NCI-H2196 (cell line): ENCODE measurements around the gene GPR161.
A peak's percentile ranks its signal among the peaks of the same experiment; 100 is the strongest.

ENCODE experiments used
- DNase-seq: peaks from one replicate; lab custom pipeline; 2025; ENCODE audit not compliant: unreplicated experiment; lab: John Stamatoyannopoulos, UW

Gene GPR161

DNA sequence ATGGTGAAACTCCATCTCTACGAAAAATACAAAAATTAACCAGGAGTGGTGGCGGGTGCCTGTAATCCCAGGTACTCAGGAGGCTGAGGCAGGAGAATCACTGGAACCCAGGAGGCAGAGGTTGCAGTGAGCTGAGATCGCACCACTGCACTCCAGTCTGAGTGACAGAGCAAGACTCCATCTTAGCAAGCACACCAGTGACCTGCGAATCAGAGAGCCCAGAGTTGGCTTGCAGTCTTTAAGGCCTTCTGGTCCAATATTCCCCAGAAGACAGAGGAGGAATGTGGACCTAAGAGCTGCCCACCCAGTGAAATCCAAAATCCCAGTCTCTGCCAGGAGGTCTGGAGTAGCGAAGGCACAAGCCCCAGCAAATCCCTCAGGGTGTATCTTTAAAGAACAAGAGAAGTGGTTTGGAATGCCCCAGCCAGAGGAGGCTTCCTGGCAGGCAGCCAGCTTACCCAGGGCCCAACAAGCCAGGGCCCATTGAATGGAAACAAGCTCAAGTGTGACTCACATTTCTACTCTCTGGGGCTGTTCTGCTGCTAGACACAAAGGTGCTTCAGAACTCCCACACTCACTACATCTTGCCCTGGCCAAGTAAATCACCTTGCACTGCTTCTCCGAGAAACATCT lies 23.9 kb downstream of the GPR161 start:
- DNase-seq, result peak; percentile 86

DNA sequence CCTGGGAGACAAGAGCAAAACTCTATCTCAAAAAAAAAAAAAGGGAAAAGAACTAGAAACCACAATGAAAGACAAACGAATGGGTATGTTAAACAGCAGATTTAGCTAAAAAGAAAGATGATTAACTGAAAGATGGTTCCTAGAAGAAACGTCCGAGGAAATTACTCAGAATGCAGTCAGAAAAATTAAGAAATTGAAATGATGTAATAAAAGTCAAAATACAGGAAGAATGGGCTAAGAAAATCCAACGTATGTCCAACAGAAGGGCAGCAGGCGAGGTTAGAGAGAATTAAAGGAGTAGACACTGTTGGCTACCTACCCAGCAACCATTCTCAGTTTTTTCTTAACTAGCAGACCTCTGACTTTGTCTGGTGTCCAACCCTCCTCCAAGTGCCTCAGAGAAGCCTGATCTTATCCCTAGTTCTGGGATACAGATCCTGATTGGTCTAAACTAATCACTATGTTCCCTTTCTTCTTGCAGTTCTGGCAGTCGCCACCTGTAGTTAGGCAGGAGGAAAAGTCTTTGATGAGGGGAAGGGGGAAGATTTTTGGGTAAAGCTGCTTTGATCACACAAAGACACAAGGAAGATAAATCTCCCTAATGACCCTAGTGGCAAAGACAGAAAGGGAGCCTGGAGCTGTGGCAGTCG lies 25.7 kb downstream of the GPR161 start:
- no peak for DNase-seq

DNA sequence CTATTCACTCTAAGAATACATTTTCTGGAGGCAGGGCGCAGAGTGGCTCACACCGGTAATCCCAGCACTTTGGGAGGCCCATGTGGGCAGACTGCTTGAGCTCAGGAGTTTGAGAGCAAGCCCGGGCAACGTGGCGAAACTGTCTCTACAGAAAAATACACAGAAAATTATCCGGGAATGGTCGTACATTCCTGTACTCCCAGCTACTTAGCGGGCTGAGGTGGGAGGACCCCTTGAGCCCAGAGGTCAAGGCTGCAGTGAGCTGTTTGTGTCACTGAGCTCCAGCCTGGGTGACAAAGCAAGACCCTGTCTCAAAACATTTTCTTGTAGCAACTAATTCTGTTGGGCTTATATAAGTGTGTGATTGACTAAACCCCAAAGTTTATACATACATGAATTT lies 30.5 kb downstream of the GPR161 start:
- DNase-seq, result no peak

DNA sequence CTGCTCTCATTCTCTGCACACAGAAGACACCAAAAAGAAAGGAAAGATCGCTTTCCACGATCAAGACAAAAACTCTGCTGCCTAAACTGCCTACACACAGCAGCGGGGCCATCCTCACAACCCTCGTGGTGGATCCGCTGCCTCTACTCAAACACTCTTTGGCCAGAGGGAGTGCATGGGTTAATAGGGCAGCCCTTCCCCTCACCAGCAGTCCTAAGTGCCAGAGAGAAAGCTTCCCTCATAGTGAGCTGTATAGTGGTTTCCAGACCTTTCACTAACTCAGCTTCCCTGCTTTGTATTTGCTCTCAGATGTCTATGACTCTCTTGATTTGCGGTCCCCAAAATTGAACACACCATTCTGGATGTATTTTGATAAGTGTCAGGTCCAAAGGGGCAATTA lies 30.9 kb downstream of the GPR161 start:
- no peak for DNase-seq

DNA sequence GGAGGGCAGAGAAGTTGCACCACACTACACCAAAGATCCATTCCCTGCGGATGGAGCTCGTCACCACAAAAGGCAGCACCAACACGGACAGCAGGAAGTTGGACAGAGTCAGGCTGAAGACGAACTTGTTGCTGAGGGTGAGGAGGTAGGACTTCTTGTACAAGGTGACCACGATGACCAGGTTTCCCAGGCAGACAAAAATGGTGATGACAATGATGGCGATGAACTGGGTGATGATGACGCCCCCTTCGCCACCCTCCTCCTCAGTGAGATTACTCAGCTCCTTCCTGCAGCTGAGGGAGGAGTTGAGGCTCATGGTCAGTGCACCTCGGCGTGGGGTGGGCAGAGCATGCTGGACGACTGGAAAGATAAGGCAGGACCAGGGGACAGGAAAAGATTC lies 32.2 kb downstream of the GPR161 start:
- no peak for DNase-seq

DNA sequence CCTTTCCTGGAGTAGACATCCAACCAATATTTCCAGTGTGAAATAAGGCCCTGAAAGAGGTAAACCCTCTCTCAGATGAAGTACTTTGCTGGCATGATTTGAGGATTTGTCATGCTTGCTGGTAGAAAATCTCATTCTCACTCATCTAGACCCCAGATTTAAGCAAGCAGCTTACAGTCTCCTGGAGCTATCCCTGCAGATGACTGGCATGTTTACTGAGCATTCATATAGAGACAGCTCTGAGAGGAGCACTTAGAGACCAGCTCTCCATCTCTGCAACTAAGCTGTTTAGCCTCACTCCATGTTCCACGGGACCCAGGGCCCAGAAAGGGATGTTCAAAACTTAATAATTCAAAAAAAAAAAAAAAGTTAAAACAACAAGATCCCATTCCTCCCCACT lies 34.2 kb downstream of the GPR161 start:
- DNase-seq, result no peak

DNA sequence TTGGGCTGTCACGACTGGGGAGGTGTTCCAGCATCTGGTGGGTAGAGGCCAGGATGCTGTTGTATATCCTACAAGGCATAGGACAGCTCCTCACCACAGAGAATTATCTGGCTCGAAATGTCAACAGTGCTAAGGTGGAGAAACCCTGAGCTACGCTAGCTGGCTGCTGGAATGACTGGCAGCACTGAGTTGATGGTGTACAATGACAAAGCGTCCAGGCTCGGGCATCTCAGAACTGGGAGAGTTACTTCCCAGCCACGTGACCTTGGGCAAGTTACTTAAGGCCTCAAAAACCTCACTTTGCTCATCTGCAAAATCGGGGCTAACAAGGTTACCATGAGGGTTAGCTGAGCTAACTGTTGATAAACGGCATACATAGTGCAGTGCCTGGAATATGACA lies 35.4 kb downstream of the GPR161 start:
- DNase-seq, result no peak

DNA sequence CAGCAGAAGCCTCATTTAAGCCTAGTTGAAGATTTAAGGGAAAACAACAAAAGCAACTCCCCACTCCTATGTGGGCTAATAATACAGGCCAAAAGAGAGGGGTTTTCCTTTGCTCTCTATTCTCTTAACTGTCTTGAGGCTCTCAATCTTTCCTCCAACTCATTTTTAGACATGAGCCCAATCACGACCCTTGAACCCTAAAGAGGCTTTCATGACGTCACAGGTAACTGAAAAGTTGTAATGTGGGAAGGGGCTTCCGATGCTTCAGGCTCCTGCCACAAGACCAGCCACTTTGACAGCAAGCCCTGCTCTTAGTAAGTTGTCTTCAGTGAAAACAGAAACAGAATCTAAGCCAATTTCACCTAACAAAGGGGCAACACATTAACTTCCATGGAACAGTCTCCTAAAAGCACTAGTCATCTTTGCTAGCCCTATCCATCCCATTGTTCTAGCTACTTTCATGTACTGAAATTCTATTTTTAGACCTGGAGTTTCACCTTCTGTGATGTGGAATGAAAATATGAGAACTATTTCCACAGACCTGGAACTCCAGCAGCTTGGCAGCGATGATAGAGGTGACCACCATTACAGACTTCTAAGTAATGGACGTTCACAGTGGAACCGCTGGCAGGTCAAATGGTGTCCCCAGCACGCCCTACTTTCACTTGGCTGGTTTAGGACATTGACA lies 36.3 kb downstream of the GPR161 start:
- DNase-seq, result no peak

DNA sequence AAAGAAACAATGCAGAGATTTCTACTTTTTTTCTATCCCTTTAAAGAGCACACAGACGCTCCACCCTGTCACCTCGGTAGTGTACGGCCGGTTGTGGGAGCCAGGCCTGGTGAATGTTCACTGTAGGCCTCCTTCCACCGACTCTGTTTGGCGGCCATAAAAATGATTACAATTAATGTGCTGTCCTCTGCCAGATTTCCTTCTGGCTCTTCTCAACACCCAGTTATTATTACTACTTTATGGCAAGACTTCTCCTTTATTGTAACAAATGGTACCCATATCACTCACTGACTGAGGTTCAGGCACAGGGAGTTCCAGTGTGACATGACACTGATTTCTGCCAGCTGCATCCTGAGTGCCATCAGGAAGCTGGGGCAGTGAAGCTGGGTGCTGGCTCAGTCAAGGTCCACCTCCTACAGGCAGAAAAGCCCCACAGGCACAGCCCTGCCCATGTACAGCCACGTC lies 37.4 kb downstream of the GPR161 start:
- no peak for DNase-seq

DNA sequence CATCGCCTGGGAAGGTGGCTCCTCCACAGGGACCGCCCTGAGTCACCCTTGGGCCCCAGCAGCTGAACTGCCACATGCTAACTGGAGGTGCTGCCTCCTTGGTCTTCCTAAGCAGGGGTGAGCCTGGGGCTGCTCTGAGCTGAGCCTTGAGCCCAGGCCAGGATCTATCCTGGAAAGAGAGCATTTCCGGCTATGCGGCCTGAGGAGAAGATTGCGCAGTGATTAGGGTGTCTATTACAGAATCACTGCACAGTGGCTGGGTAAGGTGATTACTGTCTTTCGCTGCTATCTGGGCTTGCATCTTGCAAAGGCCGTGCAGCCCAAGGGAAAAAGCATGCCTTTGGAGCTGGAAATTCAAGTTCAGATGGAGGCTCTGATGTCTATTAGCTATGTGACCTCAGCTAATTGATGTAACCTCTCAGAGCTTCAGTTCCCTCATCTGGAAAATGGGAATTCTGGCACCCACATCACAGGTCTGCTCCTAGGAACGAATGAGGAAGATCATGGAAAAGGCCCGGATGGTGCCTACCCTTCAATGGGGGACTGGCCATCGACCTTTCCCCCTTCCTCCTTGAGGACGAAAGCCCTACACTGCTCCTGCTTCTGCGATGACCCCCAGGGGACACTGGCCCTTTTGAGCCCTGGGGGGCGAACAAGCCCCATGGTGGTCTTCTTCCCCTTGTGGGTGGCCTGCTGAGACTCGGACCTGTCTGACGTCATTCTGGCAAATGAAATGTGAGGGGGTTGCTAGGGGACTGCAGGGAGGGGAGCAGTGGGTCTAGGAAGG lies 38.0 kb downstream of the GPR161 start:
- no peak for DNase-seq

DNA sequence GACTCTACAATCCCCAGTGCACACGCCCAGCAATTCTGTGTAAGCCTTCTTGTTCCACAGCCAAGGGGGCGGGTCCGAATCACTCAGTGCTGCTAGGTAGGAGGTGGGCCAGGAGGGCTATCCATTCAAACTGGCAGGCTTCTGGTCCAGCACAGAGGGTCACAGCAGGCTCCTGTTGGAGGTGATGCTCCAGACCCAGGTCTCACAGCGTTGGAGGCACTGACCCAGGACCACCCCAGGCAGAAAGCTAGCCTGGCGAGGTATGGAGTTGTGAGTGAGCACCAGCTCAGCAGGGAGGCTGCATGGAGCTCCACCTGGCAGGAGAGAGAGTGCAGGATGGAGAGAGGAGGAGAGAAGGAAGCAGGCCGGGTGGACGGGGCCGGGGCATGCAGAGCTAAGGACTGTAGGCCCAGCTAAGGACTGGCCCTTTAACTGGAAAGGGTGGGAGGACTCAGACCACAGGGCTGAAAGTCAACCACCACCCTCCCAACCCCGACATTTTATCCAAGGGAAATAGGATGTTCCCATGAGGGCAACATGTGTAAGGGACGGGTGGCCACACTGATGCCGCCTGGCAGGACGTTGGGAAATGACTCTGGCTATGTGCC lies 38.7 kb downstream of the GPR161 start:
- no peak for DNase-seq

DNA sequence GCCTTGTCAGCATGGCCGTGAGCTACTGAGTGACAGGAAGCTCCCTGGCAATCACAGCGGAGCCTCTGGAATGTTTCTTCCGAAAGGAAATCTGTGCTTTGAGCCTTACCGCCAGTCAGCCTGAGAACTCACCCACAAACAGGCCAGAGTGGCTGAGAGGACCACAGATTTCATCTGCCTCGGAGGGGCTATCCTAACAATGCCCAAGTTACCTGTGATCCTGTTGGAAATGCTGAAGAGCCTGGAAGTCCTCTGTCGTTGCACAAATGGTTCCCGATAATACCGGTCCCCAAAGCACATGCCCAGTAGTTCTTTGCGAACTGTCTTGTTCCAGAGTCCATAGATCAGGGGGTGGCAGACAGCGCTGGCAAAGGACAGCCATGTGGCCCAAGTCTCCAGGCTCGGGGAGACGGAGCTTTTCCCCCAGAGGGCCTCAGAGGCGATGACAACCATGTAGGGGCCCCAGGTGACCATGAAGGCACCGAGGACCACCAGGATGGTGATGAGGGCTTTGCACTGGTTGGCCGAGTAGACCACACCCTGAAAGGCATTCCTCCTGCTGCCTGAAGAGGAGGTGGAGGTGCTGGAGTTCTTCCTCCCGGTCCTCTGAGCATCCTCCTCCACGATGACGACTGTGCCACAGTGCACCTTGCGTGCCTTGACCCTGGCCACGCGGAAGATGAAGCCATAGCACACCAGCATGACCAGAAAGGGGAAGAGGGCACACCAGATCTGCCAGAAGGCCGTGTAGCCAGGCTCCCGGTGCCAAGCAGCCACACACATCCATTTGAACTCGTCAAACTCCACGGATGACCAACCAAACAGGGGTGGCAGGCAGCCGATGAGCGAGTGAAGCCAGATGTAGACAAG lies 40.2 kb downstream of the GPR161 start:
- no peak for DNase-seq

DNA sequence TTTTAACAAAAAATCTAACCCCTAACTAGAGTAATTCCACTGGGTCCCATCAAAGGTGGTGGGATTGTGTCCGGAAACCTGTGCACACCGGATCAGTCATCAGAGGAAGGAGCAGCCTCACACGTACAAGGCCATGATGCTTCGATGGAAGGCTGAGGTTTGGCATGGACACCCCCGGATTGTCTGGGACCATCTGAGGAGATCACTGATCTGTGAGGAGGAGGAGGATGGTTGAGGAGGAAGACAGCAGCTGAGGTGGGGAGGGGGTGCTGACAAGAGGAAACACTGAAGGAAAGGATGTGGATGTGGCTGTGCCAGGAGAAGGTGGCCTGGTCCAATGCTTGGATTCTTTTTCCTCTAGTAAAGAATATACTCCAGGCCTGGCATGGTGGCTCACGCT lies 41.3 kb downstream of the GPR161 start:
- no peak for DNase-seq

DNA sequence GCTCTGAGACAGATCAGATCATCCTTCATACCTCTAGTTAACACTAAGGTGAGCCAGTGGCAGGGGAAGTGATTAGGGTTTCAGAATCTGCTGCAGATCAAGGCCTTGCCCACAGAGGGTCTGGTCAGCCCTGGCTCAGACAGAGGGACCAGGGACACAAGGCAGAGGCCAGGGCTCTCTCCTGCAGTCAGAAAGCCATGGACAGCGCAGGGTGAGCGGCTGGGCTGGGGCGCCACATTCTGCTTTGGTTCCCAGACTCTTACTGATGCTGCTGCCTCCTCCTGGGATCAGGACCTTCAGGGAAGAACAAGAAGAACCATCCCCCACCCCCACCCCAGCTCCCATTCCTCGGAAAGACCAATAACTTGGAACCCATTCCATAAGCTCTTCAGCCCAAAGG lies 43.1 kb downstream of the GPR161 start:
- no peak for DNase-seq

DNA sequence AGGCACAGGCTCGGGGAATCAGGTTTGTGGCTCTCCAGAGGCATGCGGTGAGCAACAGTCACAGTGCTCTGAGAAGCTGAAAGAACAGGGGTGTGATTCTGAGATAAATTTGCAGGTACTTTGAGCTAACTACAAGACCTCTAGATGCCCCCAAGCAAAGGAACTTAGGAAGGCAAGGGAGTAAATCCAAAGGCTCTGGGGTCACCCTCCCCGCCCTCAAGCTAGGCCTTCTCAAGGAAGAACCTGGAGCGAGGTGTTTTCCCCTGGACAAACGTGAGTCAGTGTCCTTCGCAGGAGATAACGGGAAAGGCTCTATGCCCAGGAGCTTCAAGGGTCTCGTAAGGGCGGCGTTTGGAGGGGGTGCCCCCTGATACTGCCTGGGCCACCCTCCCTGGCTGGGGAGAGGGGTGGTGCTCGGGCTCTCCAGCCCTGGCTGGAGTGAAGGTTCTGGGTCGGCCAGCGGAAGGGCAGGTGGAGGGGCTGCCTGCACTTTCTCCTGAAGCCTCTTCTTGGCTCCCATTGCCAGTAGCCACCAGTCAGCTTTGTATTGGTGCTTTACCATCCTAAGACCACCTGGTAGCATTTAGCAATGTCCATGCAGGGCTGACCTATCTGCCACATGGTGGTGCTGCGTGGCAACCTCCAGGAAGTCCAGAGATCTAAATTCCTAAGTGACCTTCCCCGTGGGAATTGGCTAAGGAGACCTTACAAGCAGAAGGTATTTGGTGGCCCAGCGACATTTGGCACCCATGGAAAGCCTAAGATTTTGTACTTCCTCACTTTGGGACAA lies 44.0 kb downstream of the GPR161 start:
- peak; percentile 16 for DNase-seq

DNA sequence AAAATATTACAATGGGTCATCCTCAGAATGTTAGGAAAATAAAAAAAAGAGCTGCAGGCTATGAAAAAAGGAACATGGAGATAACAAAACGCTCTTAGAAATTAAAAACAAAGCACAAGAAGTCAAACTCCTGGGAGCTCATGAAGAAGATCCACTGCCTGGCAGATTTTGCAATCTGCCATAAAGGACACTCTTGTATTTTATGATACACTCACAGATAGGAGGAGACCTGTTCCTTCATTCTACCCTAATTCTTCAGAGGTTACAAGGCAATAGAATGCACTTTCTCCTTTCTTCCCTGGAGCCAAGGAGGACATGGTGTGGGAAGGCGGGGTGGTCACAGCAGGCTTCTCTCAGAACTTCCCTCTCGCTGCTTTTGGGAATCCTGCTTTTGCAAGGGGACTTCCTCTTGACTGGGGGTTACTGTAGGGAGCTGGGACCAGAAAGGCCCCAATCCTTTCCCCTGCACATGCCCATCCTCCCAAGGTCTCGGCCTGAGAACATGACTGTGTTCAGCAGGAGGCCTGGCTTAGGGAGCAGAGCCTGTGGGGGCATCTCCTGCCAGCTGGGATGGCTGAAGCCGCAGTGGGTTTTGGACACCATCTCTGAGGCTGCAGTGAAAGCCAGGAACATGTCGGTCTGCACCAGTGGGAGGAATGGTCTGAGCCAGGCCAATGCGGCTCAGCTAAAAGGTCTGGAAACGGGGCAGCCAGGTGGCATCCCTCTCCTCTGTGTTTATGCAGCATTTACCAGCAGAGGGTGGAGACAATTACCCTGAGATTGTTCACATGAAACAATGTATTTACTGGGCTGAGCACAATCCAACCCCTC lies 44.8 kb downstream of the GPR161 start:
- DNase-seq, result no peak

DNA sequence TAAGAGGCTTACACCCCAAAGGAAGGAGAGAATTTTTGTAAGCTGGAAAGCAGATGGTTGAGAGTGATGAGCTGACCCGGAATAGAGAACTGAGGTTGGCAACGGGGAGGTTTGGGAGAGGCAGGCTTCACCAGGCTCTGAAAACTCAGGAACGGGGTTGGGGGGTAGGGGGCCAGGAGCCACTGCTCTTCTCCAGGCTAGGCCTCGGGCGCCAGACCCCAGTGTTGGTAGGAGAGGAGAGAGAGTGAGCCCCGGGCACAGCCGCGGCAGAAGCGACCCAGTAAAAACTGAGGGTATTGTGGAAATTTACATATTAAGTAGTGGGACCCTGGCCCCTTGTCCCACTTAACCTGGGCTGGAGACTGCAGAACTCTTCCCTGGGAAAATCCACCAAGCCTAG lies 45.7 kb downstream of the GPR161 start:
- DNase-seq, result no peak

DNA sequence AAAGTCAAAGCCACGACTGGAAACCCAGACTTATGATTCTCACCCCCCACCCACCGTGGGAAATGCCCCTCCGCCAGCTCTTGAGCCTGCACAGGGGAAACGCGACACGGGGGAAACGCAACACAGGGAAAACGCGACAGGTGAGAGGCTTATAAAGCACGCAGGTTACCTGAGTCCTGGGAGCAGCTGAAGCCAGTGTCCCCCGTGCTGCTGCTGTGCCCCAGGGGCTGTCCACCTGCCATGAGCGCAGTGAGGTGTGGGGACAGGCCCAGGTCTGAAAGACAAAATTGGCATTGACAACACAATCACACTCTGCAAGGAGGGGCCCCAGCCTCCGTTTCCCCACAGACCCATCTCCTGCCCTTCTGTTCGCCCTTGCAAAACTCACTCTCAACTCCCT lies 46.3 kb downstream of the GPR161 start:
- DNase-seq, result no peak

DNA sequence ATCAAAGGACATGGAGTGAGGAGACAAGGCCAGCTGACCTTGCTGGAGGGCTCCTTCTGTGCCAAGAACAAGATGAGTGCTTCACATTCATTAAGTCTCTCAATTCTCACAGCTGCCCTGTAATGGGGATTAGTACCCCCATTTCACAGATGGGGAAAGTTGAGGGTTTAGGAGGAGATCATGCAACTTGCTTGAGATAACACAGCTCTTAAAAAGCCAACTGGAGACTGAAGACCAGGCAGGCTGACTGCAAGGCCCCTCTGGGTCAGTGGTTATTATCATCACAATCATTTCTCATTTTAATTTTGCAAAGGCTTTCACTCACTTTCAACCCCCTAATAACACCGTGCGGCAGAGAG lies 46.8 kb downstream of the GPR161 start:
- no peak for DNase-seq
